ENCODE data around the gene SEC16A. TPM values are rescaled to one million over a fixed set of nuclear protein-coding genes. Genes with fewer than 3 reads are reported as not detected.

The SEC16A gene
- total RNA-seq, 1 donor, result 39.4 TPM

DNA sequence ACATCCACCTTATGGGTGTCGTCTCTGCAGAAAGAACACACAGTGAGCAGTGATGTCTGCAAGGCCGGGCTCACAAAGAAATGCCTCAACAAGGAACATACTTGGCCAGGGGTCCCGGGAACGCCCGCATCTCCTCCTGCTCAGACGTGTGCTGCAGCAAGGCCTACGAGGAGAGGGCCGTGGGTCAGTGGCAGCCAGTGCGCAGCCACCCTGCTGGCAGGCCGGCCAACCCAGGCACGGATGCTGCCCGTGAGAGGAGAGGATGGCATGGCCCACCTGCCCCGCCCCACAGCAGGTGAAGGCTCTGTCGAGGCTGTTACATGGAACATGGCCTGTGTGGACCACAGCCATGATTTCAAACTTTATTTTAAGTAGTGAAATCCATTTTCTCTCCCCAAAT lies 19.3 kb downstream of the SEC16A start:
- DNase-seq (ENCODE audit: low read depth), result no peak
- TF ChIP-seq, protein P1, sequence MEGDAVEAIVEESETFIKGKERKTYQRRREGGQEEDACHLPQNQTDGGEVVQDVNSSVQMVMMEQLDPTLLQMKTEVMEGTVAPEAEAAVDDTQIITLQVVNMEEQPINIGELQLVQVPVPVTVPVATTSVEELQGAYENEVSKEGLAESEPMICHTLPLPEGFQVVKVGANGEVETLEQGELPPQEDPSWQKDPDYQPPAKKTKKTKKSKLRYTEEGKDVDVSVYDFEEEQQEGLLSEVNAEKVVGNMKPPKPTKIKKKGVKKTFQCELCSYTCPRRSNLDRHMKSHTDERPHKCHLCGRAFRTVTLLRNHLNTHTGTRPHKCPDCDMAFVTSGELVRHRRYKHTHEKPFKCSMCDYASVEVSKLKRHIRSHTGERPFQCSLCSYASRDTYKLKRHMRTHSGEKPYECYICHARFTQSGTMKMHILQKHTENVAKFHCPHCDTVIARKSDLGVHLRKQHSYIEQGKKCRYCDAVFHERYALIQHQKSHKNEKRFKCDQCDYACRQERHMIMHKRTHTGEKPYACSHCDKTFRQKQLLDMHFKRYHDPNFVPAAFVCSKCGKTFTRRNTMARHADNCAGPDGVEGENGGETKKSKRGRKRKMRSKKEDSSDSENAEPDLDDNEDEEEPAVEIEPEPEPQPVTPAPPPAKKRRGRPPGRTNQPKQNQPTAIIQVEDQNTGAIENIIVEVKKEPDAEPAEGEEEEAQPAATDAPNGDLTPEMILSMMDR (IDR thresholded peaks at IDR 0.05; ENCODE audit: insufficient read depth, low read length), result no peak
- H3K4me3 ChIP-seq (ENCODE audit: low read depth, low read length), result no peak overlapping the region

DNA sequence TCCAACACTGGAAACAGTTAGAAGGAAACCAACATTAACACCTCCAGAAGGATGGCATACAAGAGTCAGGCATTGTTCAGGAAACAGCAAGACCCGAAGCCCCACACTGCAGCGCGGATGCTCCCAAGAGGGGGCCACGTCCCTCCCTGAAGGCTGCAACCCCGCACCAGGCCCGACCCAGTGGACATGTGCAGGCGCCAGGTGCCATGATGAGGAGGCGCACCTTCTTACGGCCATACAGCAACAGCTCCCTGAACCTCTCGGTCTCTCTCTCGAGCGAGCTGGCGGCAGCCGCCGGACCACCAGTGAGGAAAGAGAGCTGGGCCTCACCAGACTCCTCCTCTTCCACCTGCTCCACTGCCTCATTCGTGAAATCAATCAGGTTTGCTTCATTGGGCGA lies 20.2 kb downstream of the SEC16A start:
- H3K4me3 ChIP-seq (ENCODE audit: low read depth, low read length), result no peak overlapping the region
- DNase-seq (ENCODE audit: low read depth), result no peak
- TF ChIP-seq, protein P1 (IDR thresholded peaks at IDR 0.05; ENCODE audit: insufficient read depth, low read length), result no peak

DNA sequence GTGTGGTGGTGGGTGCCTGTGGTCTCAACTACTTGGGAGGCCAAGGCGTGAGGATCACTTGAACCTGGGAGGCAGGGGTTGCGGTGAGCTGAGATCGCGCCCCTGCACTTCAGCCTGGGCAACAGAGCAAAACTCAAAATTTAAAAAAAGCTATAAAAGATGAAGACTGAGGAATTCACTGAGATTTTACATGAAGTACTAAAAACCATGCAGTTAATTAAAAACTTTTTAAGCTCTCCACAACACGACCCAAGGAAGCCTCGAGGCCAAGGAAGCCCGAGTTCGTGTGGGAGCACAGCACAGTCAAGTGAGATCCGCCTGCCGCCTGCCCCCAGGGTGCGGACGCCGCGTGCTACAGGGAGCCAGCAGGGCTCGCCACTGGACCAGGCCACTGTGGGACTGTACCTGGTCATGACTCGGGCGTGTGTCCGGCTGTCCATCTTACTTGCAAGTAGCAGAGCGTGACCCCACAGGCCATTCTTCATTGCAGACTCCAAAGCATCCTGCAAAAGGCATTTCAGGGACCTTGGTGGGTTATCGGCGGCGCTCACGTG lies 22.0 kb downstream of the SEC16A start:
- TF ChIP-seq, protein P1 (IDR thresholded peaks at IDR 0.05; ENCODE audit: insufficient read depth, low read length), result no peak
- DNase-seq (ENCODE audit: low read depth), result no peak
- no peak overlapping the region for H3K4me3 ChIP-seq (ENCODE audit: low read depth, low read length)

DNA sequence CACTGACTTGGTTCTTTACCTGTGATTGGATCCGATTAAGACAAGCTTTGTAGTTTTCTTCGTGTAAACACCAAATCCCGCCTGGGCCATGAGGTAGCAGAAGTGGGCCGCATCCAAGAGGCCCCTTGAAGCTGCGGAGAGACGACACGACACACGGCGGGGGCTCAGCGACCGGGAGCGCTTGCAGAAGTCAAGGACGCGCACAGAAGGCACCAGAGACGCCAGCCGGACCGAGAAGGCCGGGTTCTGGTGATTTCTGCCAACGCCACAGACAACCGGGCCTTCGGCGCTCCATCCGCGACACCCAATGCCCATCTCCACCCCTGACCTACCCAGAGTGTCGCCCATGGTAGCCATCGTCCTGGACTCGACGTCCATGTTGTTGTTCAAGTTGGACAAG lies 23.4 kb downstream of the SEC16A start:
- DNase-seq (ENCODE audit: low read depth), result no peak
- TF ChIP-seq, protein P1 (IDR thresholded peaks at IDR 0.05; ENCODE audit: insufficient read depth, low read length), result no peak
- H3K4me3 ChIP-seq (ENCODE audit: low read depth, low read length), result no peak overlapping the region

DNA sequence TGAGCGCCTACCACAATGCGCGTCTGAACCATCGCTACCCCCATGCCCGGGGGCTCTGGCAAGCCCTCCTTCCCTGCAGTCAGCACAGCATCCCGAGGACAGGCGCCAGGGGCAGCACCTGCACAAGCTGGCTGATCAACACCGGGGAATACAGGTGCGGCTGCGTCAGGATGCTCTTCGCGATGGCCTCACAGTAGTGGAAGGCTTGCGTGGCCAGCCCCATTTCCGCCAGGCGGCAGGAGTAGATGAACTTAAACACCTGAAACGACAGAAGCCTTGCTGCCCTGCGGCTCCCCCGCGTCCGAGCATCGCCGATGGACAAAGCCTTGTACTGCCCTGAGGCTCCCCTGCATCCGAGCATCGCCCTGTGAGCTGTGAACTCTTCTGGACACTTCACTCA lies 25.5 kb downstream of the SEC16A start:
- no peak for DNase-seq (ENCODE audit: low read depth)
- TF ChIP-seq, protein P1 (IDR thresholded peaks at IDR 0.05; ENCODE audit: insufficient read depth, low read length), result no peak
- H3K4me3 ChIP-seq (ENCODE audit: low read depth, low read length), result no peak overlapping the region

DNA sequence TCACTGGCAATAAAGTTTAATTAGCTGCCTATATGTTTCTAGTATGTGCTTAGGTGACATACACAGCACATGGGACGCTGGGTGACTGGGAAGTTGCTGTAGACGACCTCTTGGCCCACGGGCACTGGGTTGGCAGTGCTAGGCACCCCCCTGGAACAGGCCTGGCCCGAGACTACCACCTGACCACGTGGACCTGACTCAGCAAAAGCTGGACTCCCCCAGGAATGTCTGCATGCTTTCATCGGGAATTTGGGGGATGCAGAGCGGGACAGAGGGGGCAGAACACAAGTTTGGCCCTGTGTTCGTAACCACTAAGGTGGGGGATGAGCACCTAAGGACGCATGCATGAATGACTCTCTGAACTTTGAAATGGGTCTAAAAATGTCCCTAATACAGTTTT lies 26.6 kb downstream of the SEC16A start:
- H3K4me3 ChIP-seq (ENCODE audit: low read depth, low read length), result no peak overlapping the region
- DNase-seq (ENCODE audit: low read depth), result no peak
- TF ChIP-seq, protein P1 (IDR thresholded peaks at IDR 0.05; ENCODE audit: insufficient read depth, low read length), result no peak
